PC-9 (cell line): Measurements from ENCODE around the gene CNRIP1. TPM values are rescaled to one million over a fixed set of nuclear protein-coding genes. Genes with fewer than 3 reads are reported as not detected.

Experiments
- BruUV-seq: library from RNA; stranded (reverse); fragments of 400-500 nt; replicated peaks from 2 replicates; lab custom pipeline; 2021; lab: Mats Ljungman, UMichigan
- CTCF ChIA-PET: fragments of 300-600 bp; sonication (Branson Sonifier 250); formaldehyde crosslinking; loops from one replicate; lab custom pipeline; 2022; ENCODE audit warnings: antibody characterized with exemption; lab: Charles Lee
- POLR2A ChIA-PET: fragments of 300-600 bp; sonication (Branson Sonifier 250); formaldehyde crosslinking; loops from one replicate; lab custom pipeline; 2022; ENCODE audit warnings: antibody characterized with exemption; ENCODE audit not compliant: unreplicated experiment; lab: Charles Lee
- DNase-seq, 2 experiments: peaks; one replicate each; pipeline versions ENCODE4 v3.0.0 to v3.0.0-alpha.2; 2015 to 2022; ENCODE audit warnings: mixed read lengths in 1 of 2
- H2AFZ ChIP-seq: fragments of 200-600 bp; sonication (generic); 2 replicates; pipeline ENCODE4 v1.8.1; 2017; ENCODE audit warnings: antibody characterized with exemption
- H3F3A ChIP-seq: fragments of 200-600 bp; sonication (generic); 2 replicates; pipeline ENCODE4 v1.8.1; 2017; ENCODE audit warnings: antibody characterized with exemption, mild to moderate bottlenecking, low read depth; ENCODE audit not compliant: insufficient read depth
- H3K27ac ChIP-seq: fragments of 200-600 bp; sonication (generic); 2 replicates; pipeline ENCODE4 v1.6.1; 2016; ENCODE audit warnings: mixed run types
- H3K27me3 ChIP-seq: fragments of 200-600 bp; sonication (generic); 2 replicates; pipeline ENCODE4 v1.6.1; 2016; ENCODE audit warnings: low read depth, mixed run types; ENCODE audit not compliant: insufficient read depth
- H3K36me3 ChIP-seq: fragments of 200-600 bp; sonication (generic); 2 replicates; pipeline ENCODE4 v1.6.1; 2016; ENCODE audit warnings: low read depth, mixed run types
- H3K4me1 ChIP-seq: fragments of 200-600 bp; sonication (generic); replicated peaks from 2 replicates; pipeline ENCODE4 v1.6.1; 2016; ENCODE audit warnings: mixed run types; ENCODE audit not compliant: insufficient read depth
- H3K4me2 ChIP-seq: fragments of 200-600 bp; sonication (generic); 2 replicates; pipeline ENCODE4 v1.6.1; 2017; ENCODE audit warnings: mixed run types
- H3K4me3 ChIP-seq: fragments of 200-600 bp; sonication (generic); 2 replicates; pipeline ENCODE4 v1.6.1; 2016; ENCODE audit warnings: mixed run types
- H3K79me2 ChIP-seq: fragments of 200-600 bp; sonication (generic); 2 replicates; pipeline ENCODE4 v1.6.1; 2017; ENCODE audit warnings: low read depth, mixed run types
- H3K9me2 ChIP-seq: fragments of 200-600 bp; sonication (generic); 2 replicates; pipeline ENCODE4 v1.8.1; 2017; ENCODE audit warnings: mild to moderate bottlenecking; ENCODE audit not compliant: insufficient read depth
- H3K9me3 ChIP-seq: fragments of 200-600 bp; sonication (generic); 2 replicates; pipeline ENCODE4 v1.8.1; 2016; ENCODE audit warnings: low read depth; ENCODE audit not compliant: insufficient read depth
- H4K20me1 ChIP-seq: fragments of 200-600 bp; sonication (generic); 2 replicates; pipeline ENCODE4 v1.8.1; 2017; ENCODE audit not compliant: insufficient read depth
- EZH2 ChIP-seq: fragments of 200-600 bp; sonication (generic); IDR thresholded peaks from 2 replicates; pipeline ENCODE4 v1.8.0; 2017; ENCODE audit warnings: antibody characterized with exemption, low read depth
- intact Hi-C: fragments of 100-400 bp; cut with micrococcal nuclease; formaldehyde crosslinking; loops from one replicate; pipeline ENCODE4 v1.10.0; 2022; ENCODE audit not compliant: unreplicated experiment
- total RNA-seq: library from RNA; stranded (reverse); gene quantifications from 2 replicates; pipeline ENCODE4 v1.2.3, GENCODE V29; 2021
- TF ChIP-seq, protein P1 (sequence below): fragments of 200-600 bp; sonication (generic); conservative IDR thresholded peaks from 2 replicates; pipeline ENCODE4 v1.6.1; 2017; ENCODE audit warnings: mixed run types, antibody characterized with exemption, mild to moderate bottlenecking, moderate library complexity

CNRIP1 gene
- total RNA-seq, 1 experiment from 2014 or later, result not detected

DNA sequence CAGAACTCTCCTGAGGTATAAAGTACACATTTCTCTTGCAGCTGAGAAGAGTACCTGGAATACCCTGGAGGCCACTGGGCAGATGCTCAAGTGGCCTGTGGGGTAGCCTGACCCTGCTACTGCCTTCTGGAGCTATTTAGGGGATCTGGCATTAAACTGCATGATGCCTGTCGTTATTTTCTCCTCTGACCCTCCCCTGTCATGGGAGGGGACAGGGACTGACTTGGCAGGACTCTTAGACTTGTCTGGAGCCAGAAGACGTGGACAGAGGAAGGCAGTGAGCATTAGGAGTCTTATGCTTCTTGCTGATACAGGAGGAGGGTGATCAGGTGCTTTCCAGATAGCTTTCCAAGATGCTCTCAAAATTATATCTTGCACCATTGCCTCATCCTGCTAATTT, 24.8 kb downstream of the CNRIP1 start:
- POLR2A ChIA-PET, result no interaction called here
- H4K20me1 ChIP-seq, result no peaks in the 10 kb centered on the region
- H3K27me3 ChIP-seq, result no peaks in the 10 kb centered on the region
- no peaks in the 10 kb centered on the region for H3K79me2 ChIP-seq
- no peak for DNase-seq
- CTCF ChIA-PET, result no interaction called here
- H2AFZ ChIP-seq, result no peak overlapping the region; the same call in 1 of the 2 replicates
- intact Hi-C loops, result loop anchor here (5.0 kb wide), 1 partner anchor 147 kb away; no protein-coding TSS in a partner anchor
- H3K9me3 ChIP-seq, result no peaks in the 10 kb centered on the region
- TF ChIP-seq, protein P1, sequence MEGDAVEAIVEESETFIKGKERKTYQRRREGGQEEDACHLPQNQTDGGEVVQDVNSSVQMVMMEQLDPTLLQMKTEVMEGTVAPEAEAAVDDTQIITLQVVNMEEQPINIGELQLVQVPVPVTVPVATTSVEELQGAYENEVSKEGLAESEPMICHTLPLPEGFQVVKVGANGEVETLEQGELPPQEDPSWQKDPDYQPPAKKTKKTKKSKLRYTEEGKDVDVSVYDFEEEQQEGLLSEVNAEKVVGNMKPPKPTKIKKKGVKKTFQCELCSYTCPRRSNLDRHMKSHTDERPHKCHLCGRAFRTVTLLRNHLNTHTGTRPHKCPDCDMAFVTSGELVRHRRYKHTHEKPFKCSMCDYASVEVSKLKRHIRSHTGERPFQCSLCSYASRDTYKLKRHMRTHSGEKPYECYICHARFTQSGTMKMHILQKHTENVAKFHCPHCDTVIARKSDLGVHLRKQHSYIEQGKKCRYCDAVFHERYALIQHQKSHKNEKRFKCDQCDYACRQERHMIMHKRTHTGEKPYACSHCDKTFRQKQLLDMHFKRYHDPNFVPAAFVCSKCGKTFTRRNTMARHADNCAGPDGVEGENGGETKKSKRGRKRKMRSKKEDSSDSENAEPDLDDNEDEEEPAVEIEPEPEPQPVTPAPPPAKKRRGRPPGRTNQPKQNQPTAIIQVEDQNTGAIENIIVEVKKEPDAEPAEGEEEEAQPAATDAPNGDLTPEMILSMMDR, result no peak
- TF ChIP-seq EZH2, result no peak
- no peaks in the 10 kb centered on the region for H3K36me3 ChIP-seq
- no peaks in the 10 kb centered on the region for H3F3A ChIP-seq
- no peak overlapping the region for H3K4me2 ChIP-seq
- H3K27ac ChIP-seq, result no peak overlapping the region
- no peaks in the 10 kb centered on the region for H3K9me2 ChIP-seq
- no peaks in the 10 kb centered on the region for H3K4me1 ChIP-seq
- H3K4me3 ChIP-seq, result no peak overlapping the region
- BruUV-seq, result no TSS peak

DNA sequence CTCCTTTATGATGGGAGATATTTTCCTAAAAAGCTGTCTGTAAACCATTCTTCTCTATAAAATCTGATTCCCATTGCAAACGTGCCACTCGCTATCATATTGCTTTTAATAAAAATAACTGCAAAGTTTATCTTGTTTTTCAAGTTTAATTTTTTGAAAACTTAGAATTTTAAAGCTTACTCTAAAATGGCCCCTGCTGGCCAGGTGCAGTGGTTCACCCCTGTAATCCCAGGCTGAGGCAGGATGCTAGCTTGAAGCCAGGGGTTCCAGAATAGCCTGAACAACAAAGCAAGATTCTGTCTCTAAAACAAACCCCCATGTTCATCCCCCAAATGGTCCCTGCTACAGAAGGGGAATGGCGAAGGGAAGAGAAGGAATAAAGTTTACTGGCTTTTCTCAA, 25.6 kb downstream of the CNRIP1 start:
- no peaks in the 10 kb centered on the region for H3K36me3 ChIP-seq
- ChIA-PET POLR2A (no interaction called here), CTCF (no interaction called here)
- no peaks in the 10 kb centered on the region for H3K4me1 ChIP-seq
- TF ChIP-seq, protein P1, result 0 out of 2 replicates have a peak, but pooled peaks have one; percentile 27
- no peak for TF ChIP-seq EZH2
- no peaks in the 10 kb centered on the region for H3K79me2 ChIP-seq
- H2AFZ ChIP-seq, result no peak overlapping the region; the same call in 1 of the 2 replicates
- no TSS peak for BruUV-seq
- no peak overlapping the region for H3K4me2 ChIP-seq
- DNase-seq, result no peak
- no peaks in the 10 kb centered on the region for H4K20me1 ChIP-seq
- no peaks in the 10 kb centered on the region for H3K9me3 ChIP-seq
- no peaks in the 10 kb centered on the region for H3K27me3 ChIP-seq
- no peaks in the 10 kb centered on the region for H3K9me2 ChIP-seq
- no peak overlapping the region for H3K4me3 ChIP-seq
- no peak overlapping the region for H3K27ac ChIP-seq
- H3F3A ChIP-seq, result no peaks in the 10 kb centered on the region
- intact Hi-C loops, result loop anchor here (5.0 kb wide), 1 partner anchor 148 kb away; no protein-coding TSS in a partner anchor

DNA sequence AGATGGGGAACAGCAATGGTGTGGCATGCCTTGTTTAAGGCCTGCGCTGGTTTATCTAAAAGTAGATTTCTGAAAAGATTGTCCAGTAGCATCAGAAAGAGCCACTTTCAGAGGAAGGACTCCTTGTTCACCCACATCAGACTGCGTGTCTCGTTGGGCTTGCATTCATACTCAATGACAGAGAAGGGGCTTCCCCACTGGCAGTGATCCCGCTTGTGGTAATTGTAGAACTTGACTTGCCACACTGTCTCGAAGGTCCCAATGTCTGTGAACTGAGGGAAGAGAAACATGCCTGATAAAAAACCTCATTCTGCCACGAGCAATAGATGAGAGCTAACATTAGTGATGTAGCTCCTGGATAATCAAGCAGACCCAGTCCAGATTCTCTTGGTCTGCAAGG, 26.0 kb downstream of the CNRIP1 start:
- intact Hi-C loops, result loop anchor here (5.0 kb wide), 1 partner anchor 149 kb away; no protein-coding TSS in a partner anchor
- TF ChIP-seq, protein P1, result no peak
- no peak for TF ChIP-seq EZH2
- no TSS peak for BruUV-seq

More for the DNA sequence above, 26.0 kb downstream of the CNRIP1 start:
- Histone ChIP-seq H3K9me3 (no peaks in the 10 kb centered on the region), H2AFZ (peak overlapping the region; percentile 9; the same call in 1 of the 2 replicates), H3K27me3 (no peaks in the 10 kb centered on the region), H4K20me1 (no peaks in the 10 kb centered on the region), H3K27ac (no peak overlapping the region), H3K79me2 (no peaks in the 10 kb centered on the region), H3K9me2 (no peaks in the 10 kb centered on the region), H3K4me3 (no peak overlapping the region), H3K4me2 (no peak overlapping the region), H3K4me1 (no peaks in the 10 kb centered on the region), H3F3A (no peaks in the 10 kb centered on the region), H3K36me3 (no peaks in the 10 kb centered on the region)
- CTCF ChIA-PET, result interaction anchor here (1.1 kb wide), 1 partner anchor 19 kb away, joined by 3 read pairs; no protein-coding TSS in a partner anchor
- POLR2A ChIA-PET, result no interaction called here
- no peak for DNase-seq
